Panc1 (cell line): Measurements from ENCODE around the gene WARS2. TPM values are rescaled to one million over a fixed set of nuclear protein-coding genes. Genes with fewer than 3 reads are reported as not detected.

Source experiments
- ATAC-seq: fragments of 200-7000 bp; cut with Tn5 transposase; 2 replicates; pipeline ENCODE4 v1.9.1; 2020; ENCODE audit warnings: mild to moderate bottlenecking, moderate library complexity
- BruUV-seq: library from RNA; stranded (reverse); fragments of 400-500 nt; replicated peaks from 2 replicates; lab custom pipeline; 2021; lab: Mats Ljungman, UMichigan
- CTCF ChIA-PET: fragments of 300-600 bp; sonication (Branson Sonifier 250); formaldehyde crosslinking; loops from one replicate; lab custom pipeline; 2022; ENCODE audit warnings: antibody characterized with exemption; lab: Charles Lee
- POLR2A ChIA-PET: fragments of 300-600 bp; sonication (Branson Sonifier 250); formaldehyde crosslinking; loops from one replicate; lab custom pipeline; 2022; ENCODE audit warnings: antibody characterized with exemption; lab: Charles Lee
- DNase-seq: peaks from one replicate; pipeline ENCODE4 v3.0.0-alpha.2; 2010; ENCODE audit warnings: low read depth, low spot score
- H3K27ac ChIP-seq: 2 replicates; pipeline ENCODE4 v1.5.1; 2011; ENCODE audit warnings: mild to moderate bottlenecking, low read length, inconsistent platforms
- H3K27me3 ChIP-seq: fragments of 200-500 bp; sonication (Bioruptor generic); 2 replicates; pipeline ENCODE4 v1.6.0; 2014; ENCODE audit warnings: low read length, inconsistent platforms; ENCODE audit not compliant: control insufficient read depth, insufficient read depth
- H3K36me3 ChIP-seq: fragments of 200-500 bp; sonication (Bioruptor generic); 2 replicates; pipeline ENCODE4 v1.5.1; 2014; ENCODE audit warnings: inconsistent platforms, mild to moderate bottlenecking, low read length, moderate library complexity; ENCODE audit not compliant: control insufficient read depth, insufficient read depth
- H3K4me1 ChIP-seq: 2 replicates; pipeline ENCODE4 v1.5.1; 2011; ENCODE audit warnings: inconsistent platforms, mild to moderate bottlenecking, low read length, moderate library complexity; ENCODE audit not compliant: control insufficient read depth, insufficient read depth
- H3K4me3 ChIP-seq, 2 experiments: 2 replicates each; pipeline ENCODE4 v1.5.1; 2011 to 2012; ENCODE audit warnings: low read depth in 2 of 2, low read length in 2 of 2, mild to moderate bottlenecking in 2 of 2, inconsistent platforms in 1 of 2, moderate library complexity in 1 of 2
- H3K9me3 ChIP-seq: fragments of 200-500 bp; sonication (Bioruptor generic); 2 replicates; pipeline ENCODE4 v1.5.1; 2014; ENCODE audit warnings: low read depth, mild to moderate bottlenecking, inconsistent platforms, low read length, moderate library complexity; ENCODE audit not compliant: control insufficient read depth, insufficient read depth
- POLR2AphosphoS5 ChIP-seq: IDR thresholded peaks from 2 replicates; pipeline ENCODE4 v1.6.1; 2012; ENCODE audit warnings: mild to moderate bottlenecking, low read depth, low read length, moderate library complexity
- REST ChIP-seq, 2 experiments: IDR thresholded peaks; 2 replicates each; pipeline ENCODE4 v1.6.1; 2011 to 2012; ENCODE audit warnings: low read depth in 2 of 2, control low read depth in 1 of 2, low read length in 1 of 2, mild to moderate bottlenecking in 1 of 2, moderate library complexity in 1 of 2; ENCODE audit not compliant: insufficient read depth in 1 of 2
- SIN3A ChIP-seq: IDR thresholded peaks from 2 replicates; pipeline ENCODE4 v1.6.1; 2012; ENCODE audit warnings: low read depth, mild to moderate bottlenecking, low read length, moderate library complexity, borderline replicate concordance; ENCODE audit not compliant: insufficient read depth
- TCF7L2 ChIP-seq: IDR thresholded peaks from 2 replicates; pipeline ENCODE4 v1.6.1; 2011; ENCODE audit warnings: mild to moderate bottlenecking, low read depth, low read length, inconsistent platforms
- in situ Hi-C: cut with HindIII; loops from 2 replicates; pipeline ENCODE4 v1.10.0; 2016; ENCODE audit warnings: low sequenced_read_pairs, low pct_unique_long_range_greater_than_20kb
- intact Hi-C: fragments of 100-400 bp; cut with micrococcal nuclease; formaldehyde crosslinking; loops from one replicate; pipeline ENCODE4 v1.10.0; 2022; ENCODE audit not compliant: unreplicated experiment
- total RNA-seq: library from RNA; stranded (reverse); gene quantifications from one replicate; pipeline ENCODE4 v1.2.1, GENCODE V29; 2021; ENCODE audit not compliant: unreplicated experiment
- TF ChIP-seq, protein P1 (sequence below): fragments of 450-650 bp; IDR thresholded peaks from 2 replicates; pipeline ENCODE4 v1.5.1; 2017; ENCODE audit warnings: mild to moderate bottlenecking

Gene WARS2
- total RNA-seq, 1 experiment from 2014 or later: 6.6 TPM

DNA sequence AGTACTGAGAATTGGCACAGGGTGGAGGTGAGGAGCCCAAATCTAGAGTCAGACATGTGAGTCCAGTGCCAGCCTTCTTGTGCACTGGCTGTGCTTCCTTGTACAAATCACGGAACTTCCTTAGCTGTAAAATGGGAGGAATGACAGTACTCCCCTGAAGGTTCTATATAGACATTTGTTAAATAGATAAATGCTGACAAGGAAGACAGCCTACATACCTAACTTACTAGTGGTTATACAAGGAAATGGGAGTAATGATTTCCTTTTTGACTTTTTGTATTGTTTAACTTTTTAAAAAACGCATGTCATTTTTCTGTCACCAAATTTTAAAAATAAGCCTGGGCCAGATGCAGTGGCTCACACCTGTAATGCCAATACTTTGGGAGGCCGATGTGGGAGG is 50.2 kb downstream of the WARS2 start:
- no peak for TF ChIP-seq SIN3A
- TF ChIP-seq TCF7L2: no peak
- TF ChIP-seq REST (IDR thresholded peaks at IDR 0.05; ENCODE audit: insufficient read depth in 1 of 2, low read depth in 2 of 2, low read length in 1 of 2): no peak
- in situ Hi-C loops: no loop called here
- Histone ChIP-seq H3K9me3 (no peaks in the 10 kb centered on the region), H3K4me1 (no peaks in the 10 kb centered on the region), H3K27ac (no peak overlapping the region), H3K4me3 (no peak overlapping the region), H3K27me3 (no peaks in the 10 kb centered on the region), H3K36me3 (no peaks in the 10 kb centered on the region)
- BruUV-seq: no TSS peak
- ATAC-seq: no peak
- POLR2A ChIA-PET: no interaction called here
- DNase-seq: no peak
- CTCF ChIA-PET: no interaction called here
- intact Hi-C loops: no loop called here

- CTCF ChIA-PET: no interaction called here
- Histone ChIP-seq H3K27ac (no peak overlapping the region), H3K27me3 (no peaks in the 10 kb centered on the region), H3K4me1 (no peaks in the 10 kb centered on the region), H3K36me3 (no peaks in the 10 kb centered on the region), H3K9me3 (no peaks in the 10 kb centered on the region), H3K4me3 (no peak overlapping the region)
- DNase-seq (no peak), ATAC-seq (no peak)
- intact Hi-C loops: no loop called here
- no TSS peak for BruUV-seq
- TF ChIP-seq, protein P1, sequence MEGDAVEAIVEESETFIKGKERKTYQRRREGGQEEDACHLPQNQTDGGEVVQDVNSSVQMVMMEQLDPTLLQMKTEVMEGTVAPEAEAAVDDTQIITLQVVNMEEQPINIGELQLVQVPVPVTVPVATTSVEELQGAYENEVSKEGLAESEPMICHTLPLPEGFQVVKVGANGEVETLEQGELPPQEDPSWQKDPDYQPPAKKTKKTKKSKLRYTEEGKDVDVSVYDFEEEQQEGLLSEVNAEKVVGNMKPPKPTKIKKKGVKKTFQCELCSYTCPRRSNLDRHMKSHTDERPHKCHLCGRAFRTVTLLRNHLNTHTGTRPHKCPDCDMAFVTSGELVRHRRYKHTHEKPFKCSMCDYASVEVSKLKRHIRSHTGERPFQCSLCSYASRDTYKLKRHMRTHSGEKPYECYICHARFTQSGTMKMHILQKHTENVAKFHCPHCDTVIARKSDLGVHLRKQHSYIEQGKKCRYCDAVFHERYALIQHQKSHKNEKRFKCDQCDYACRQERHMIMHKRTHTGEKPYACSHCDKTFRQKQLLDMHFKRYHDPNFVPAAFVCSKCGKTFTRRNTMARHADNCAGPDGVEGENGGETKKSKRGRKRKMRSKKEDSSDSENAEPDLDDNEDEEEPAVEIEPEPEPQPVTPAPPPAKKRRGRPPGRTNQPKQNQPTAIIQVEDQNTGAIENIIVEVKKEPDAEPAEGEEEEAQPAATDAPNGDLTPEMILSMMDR: no peak
- TF ChIP-seq TCF7L2 (no peak), POLR2AphosphoS5 (no peak), REST (IDR thresholded peaks at IDR 0.05; ENCODE audit: insufficient read depth in 1 of 2, low read depth in 2 of 2, low read length in 1 of 2) (no peak), SIN3A (no peak)
- POLR2A ChIA-PET: no interaction called here
- in situ Hi-C loops: no loop called here
These were observed 53.6 kb downstream of the WARS2 start for GRCh38 chr1:119086830-119087229.
